ENCODE measurements around the gene ACTL8.

Gene ACTL8

DNA sequence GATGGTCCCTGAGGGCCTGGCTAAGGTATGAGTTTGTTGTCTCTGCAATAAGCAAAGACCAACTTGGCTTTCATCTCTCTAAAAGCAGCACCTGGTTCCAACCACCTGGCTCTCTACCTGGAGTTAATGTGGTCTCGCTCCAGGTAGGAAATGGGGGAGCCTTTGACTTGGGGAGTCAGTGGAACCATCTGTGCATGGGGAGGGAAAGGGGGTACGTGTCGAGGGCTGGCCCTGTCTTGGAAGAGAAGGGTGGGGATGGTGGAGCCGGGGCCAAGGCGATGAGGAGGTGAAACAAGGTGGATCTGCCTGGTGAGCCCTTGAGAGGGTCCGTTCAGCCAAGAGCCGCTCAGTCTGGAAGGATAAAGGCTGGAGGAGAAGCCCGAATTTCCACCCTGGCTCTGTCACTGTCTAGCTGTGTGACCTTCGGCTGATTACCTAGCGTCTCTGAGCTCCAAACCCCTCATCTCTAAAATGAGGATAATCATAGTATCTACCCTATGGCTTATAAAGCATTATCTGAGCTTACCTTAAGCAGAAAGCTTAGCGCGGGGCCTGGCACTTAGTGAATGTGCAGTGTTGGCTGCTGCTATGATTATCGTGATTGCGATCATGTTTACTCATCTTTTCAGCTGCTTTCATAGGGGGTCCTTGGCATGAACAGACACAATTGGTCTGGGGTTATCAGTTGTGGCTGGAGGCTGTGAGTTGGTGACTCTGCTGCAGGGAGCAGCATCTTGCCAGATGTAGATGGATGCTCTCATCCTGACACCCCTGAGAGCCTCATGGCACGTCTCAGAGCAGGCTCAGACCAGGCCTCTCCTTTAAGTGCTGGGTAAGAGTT is 78.7 kb downstream of the ACTL8 start:
- Histone ChIP-seq H3K27me3 (ENCODE audit: insufficient read depth, low read length) (peaks cover 8% of the 10 kb centered on the region), H2AFZ (ENCODE audit: low read depth, low read length) (no peak overlapping the region), H3K36me3 (ENCODE audit: insufficient read depth, low read length) (no peaks in the 10 kb centered on the region), H3K4me1 (ENCODE audit: insufficient read depth, low read length) (no peaks in the 10 kb centered on the region), H3K4me3 (ENCODE audit: low read length) (no peak overlapping the region), H3K9me3 (ENCODE audit: low read length) (no peaks in the 10 kb centered on the region)

DNA sequence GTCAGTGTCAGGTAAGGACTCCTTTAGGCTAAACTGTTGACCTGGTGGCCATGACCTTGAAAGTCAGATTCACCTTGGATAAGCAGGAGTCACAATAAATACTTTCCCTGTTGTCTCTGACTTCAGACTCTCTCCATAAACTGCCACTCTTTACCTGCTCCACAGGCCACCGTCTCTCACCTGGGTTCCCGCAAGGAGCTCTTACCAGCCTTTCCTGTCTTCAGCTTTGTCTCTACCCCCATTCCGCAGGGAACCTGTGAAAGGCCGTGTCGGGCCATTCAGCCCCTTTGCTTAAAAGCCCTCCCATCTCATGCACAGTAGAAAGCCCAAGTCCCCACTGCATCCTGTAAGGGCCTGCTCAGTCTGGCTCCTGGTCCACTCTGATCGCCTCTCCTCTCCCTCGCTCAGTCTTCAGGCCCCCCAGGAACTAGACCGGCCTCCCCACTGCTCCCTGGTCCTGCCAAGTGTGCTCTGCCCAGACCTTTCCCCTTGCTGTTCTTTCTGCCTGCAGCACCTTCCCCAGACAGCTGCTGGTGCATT is 79.5 kb downstream of the ACTL8 start:
- Histone ChIP-seq H3K9me3 (ENCODE audit: low read length) (no peaks in the 10 kb centered on the region), H3K27me3 (ENCODE audit: insufficient read depth, low read length) (peaks cover 8% of the 10 kb centered on the region), H3K4me1 (ENCODE audit: insufficient read depth, low read length) (no peaks in the 10 kb centered on the region), H2AFZ (ENCODE audit: low read depth, low read length) (no peak overlapping the region), H3K4me3 (ENCODE audit: low read length) (no peak overlapping the region), H3K36me3 (ENCODE audit: insufficient read depth, low read length) (no peaks in the 10 kb centered on the region)

GRCh38 chr1:17837233-17838030 is 82.3 kb downstream of the ACTL8 start:
- no peaks in the 10 kb centered on the region for H3K9me3 ChIP-seq (ENCODE audit: low read length)
- H3K4me1 ChIP-seq (ENCODE audit: insufficient read depth, low read length), result no peaks in the 10 kb centered on the region
- peaks cover 8% of the 10 kb centered on the region for H3K27me3 ChIP-seq (ENCODE audit: insufficient read depth, low read length)
- H3K36me3 ChIP-seq (ENCODE audit: insufficient read depth, low read length), result no peaks in the 10 kb centered on the region
- no peak overlapping the region for H3K4me3 ChIP-seq (ENCODE audit: low read length)
- no peak overlapping the region for H2AFZ ChIP-seq (ENCODE audit: low read depth, low read length)

DNA sequence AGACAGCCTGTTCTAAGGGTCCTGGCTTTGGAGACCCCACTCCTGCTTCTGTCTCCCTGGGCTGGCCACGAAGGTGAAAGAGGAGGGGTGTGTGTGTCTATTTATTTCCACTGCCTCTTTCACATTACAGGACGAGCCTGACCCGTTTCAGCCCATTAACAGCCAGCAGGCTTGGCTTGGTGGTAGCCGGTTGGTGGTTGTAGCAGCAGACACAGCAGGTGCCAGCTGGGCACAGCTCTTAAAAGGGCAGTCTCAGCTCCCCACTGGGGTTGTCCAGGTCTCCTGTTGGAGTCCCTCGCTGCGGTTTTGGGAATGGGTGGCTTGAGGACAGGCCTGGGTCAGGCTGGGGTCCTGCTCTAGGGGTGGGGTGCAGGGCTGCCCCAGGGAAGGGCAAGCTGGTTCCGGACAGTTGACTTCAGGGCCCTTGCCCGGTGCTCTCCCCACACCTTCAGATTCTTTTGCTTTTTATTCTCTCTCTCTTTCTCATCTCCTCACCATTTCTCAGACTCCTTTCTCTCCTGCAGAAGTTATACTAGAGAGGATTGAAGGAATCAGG is 84.6 kb downstream of the ACTL8 start:
- H3K36me3 ChIP-seq (ENCODE audit: insufficient read depth, low read length), result no peaks in the 10 kb centered on the region
- no peak overlapping the region for H2AFZ ChIP-seq (ENCODE audit: low read depth, low read length)
- peaks cover 3% of the 10 kb centered on the region for H3K27me3 ChIP-seq (ENCODE audit: insufficient read depth, low read length)
- H3K4me3 ChIP-seq (ENCODE audit: low read length), result no peak overlapping the region
- no peaks in the 10 kb centered on the region for H3K4me1 ChIP-seq (ENCODE audit: insufficient read depth, low read length)
- no peaks in the 10 kb centered on the region for H3K9me3 ChIP-seq (ENCODE audit: low read length)

- Histone ChIP-seq H3K4me1 (ENCODE audit: insufficient read depth, low read length) (no peaks in the 10 kb centered on the region), H3K9me3 (ENCODE audit: low read length) (no peaks in the 10 kb centered on the region), H3K27me3 (ENCODE audit: insufficient read depth, low read length) (peaks cover 3% of the 10 kb centered on the region), H3K36me3 (ENCODE audit: insufficient read depth, low read length) (no peaks in the 10 kb centered on the region), H2AFZ (ENCODE audit: low read depth, low read length) (no peak overlapping the region), H3K4me3 (ENCODE audit: low read length) (no peak overlapping the region)
Measured at GRCh38 chr1:17841944-17842343, 86.8 kb downstream of the ACTL8 start.

- H3K27me3 ChIP-seq (ENCODE audit: insufficient read depth, low read length), result peaks cover 3% of the 10 kb centered on the region
- H3K36me3 ChIP-seq (ENCODE audit: insufficient read depth, low read length), result no peaks in the 10 kb centered on the region
- no peak overlapping the region for H2AFZ ChIP-seq (ENCODE audit: low read depth, low read length)
- H3K9me3 ChIP-seq (ENCODE audit: low read length), result no peaks in the 10 kb centered on the region
- no peaks in the 10 kb centered on the region for H3K4me1 ChIP-seq (ENCODE audit: insufficient read depth, low read length)
- H3K4me3 ChIP-seq (ENCODE audit: low read length), result no peak overlapping the region
Measured at GRCh38 chr1:17842686-17843085, 87.6 kb downstream of the ACTL8 start.

DNA sequence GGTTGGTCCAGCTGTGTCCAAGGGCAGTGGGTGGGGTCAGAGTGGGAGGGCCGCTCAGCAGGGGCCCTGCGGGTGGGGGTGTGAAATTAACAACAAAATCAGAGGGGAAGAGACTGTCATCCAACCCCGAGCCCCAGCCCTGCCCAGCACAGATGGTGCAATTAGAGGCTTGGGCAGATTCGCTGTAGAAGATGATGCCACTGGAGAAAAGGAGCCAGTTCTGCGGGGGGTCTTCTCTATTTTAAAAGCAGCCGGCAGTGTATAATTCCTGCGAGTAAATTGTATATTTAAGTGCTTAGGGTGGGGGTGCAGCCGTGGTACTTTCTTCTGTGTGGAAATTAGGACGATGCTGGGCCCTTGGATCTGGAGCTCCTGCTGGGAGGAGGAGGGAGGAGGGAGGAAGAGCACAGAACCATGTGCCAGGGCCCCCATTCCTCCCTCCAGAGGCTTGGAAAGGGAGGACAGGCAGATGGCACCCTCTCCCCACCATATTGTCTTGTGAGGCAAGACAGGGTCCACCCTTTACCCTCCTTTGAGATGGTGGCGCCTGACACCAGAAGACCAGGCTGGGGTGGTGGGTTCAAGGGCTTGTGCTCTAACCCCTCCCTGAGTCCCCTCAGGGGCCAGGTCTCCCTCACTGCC is 89.2 kb downstream of the ACTL8 start:
- Histone ChIP-seq H2AFZ (ENCODE audit: low read depth, low read length) (no peak overlapping the region), H3K27me3 (ENCODE audit: insufficient read depth, low read length) (no peaks in the 10 kb centered on the region), H3K4me3 (ENCODE audit: low read length) (no peak overlapping the region), H3K36me3 (ENCODE audit: insufficient read depth, low read length) (no peaks in the 10 kb centered on the region), H3K4me1 (ENCODE audit: insufficient read depth, low read length) (no peaks in the 10 kb centered on the region), H3K9me3 (ENCODE audit: low read length) (no peaks in the 10 kb centered on the region)

DNA sequence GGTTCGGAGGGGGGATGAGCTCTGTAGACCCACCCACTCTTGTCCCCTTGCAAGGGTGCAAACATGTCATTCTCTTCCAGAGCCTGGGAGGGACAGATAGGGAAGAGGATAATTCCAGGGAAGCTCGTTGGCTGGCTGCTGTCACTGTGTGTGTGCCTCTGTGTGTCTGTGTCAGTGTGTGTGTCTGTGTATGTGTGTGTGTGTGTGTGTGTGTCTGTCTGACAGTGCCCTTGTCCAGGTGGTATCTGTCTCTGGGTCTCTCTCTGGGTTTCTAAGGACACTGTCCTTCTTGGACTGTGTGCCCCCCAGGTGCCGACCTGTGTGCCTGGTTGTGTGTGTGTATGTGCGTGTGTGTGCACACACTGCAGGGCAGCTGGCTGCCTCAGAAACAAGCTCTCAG is 90.5 kb downstream of the ACTL8 start:
- Histone ChIP-seq H2AFZ (ENCODE audit: low read depth, low read length) (no peak overlapping the region), H3K27me3 (ENCODE audit: insufficient read depth, low read length) (no peaks in the 10 kb centered on the region), H3K9me3 (ENCODE audit: low read length) (no peaks in the 10 kb centered on the region), H3K36me3 (ENCODE audit: insufficient read depth, low read length) (no peaks in the 10 kb centered on the region), H3K4me1 (ENCODE audit: insufficient read depth, low read length) (no peaks in the 10 kb centered on the region), H3K4me3 (ENCODE audit: low read length) (no peak overlapping the region)

DNA sequence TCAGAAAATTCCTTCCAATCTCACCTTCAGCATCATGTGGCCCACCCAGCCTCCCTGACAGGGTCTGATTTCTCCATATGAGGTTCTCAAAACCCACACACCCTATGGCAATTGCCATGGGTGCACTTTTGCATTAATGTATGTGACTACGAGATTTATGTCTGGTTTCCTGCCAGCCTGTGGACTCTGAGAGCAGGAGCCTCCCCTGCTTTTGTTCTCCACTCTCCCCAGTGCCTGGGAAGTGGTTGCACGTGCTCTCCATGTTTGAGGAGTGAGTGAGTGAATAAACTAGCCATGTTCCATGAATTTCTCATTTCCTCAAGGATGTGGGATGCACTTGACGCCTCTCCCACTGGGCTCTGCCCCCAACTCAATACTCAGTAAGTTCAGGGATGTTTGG is 91.2 kb downstream of the ACTL8 start:
- Histone ChIP-seq H2AFZ (ENCODE audit: low read depth, low read length) (no peak overlapping the region), H3K36me3 (ENCODE audit: insufficient read depth, low read length) (no peaks in the 10 kb centered on the region), H3K4me1 (ENCODE audit: insufficient read depth, low read length) (no peaks in the 10 kb centered on the region), H3K9me3 (ENCODE audit: low read length) (no peaks in the 10 kb centered on the region), H3K27me3 (ENCODE audit: insufficient read depth, low read length) (no peaks in the 10 kb centered on the region), H3K4me3 (ENCODE audit: low read length) (no peak overlapping the region)

DNA sequence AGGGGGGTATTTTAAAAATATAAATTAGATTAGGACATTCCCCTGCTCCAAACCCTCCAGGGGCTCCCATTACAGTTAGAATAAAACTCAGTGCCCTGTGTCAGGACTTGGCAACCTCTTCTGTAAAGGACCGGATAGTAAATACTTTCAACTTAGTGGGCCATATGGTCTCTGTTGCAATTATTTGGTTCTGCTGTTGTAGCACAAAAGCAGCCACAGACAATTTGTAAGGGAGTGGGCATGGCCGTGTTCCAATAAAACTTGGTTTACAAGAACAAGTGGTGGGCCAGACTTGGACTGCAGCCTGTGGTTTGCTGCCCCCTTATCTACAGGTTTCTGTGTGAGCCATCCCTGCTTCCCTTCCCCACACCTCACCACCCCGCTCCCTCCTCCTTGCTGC is 92.0 kb downstream of the ACTL8 start:
- no peaks in the 10 kb centered on the region for H3K9me3 ChIP-seq (ENCODE audit: low read length)
- H3K4me3 ChIP-seq (ENCODE audit: low read length), result no peak overlapping the region
- H3K27me3 ChIP-seq (ENCODE audit: insufficient read depth, low read length), result peaks cover 2% of the 10 kb centered on the region
- H3K36me3 ChIP-seq (ENCODE audit: insufficient read depth, low read length), result no peaks in the 10 kb centered on the region
- H3K4me1 ChIP-seq (ENCODE audit: insufficient read depth, low read length), result no peaks in the 10 kb centered on the region
- H2AFZ ChIP-seq (ENCODE audit: low read depth, low read length), result no peak overlapping the region

DNA sequence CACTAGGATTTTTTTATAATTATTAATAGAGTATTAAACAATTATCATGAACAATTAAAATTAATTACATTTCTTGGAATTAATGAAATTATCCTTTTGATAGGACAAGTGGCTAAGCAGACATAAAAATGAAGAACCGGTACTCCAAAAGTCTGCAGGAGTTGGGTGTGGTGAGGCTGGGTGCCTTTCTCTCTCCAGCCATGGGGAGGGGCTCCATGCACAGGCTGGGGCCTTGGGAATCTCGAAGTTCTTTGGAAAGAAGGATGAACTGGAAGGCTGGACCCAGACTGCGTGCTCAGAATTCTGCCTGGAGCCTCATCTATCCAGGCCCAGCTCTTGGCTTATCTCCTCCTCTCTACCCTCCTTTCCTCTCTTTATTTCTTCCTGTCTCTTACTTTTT is 94.1 kb downstream of the ACTL8 start:
- no peaks in the 10 kb centered on the region for H3K9me3 ChIP-seq (ENCODE audit: low read length)
- no peak overlapping the region for H2AFZ ChIP-seq (ENCODE audit: low read depth, low read length)
- H3K27me3 ChIP-seq (ENCODE audit: insufficient read depth, low read length), result peaks cover 2% of the 10 kb centered on the region
- no peaks in the 10 kb centered on the region for H3K36me3 ChIP-seq (ENCODE audit: insufficient read depth, low read length)
- no peaks in the 10 kb centered on the region for H3K4me1 ChIP-seq (ENCODE audit: insufficient read depth, low read length)
- no peak overlapping the region for H3K4me3 ChIP-seq (ENCODE audit: low read length)

DNA sequence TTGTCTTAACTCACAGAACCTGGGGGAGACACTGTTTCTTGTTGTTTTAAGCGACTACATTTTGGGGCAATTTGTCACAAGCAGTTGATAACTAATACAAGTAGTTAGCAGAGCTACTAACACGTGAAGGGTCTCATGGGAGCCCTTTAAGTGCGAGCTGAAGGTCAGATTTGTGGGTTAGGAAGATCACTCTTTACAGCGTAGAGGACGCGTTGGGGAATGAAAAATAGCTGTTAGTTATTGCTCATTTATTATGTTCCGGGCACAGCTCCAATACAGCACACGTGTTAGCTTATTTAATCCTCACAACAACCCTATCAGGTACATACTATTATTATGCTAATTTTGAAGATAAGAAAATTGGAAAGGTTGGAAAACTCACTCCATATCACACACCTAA is 95.9 kb downstream of the ACTL8 start:
- H3K9me3 ChIP-seq (ENCODE audit: low read length), result no peaks in the 10 kb centered on the region
- peaks cover 2% of the 10 kb centered on the region for H3K27me3 ChIP-seq (ENCODE audit: insufficient read depth, low read length)
- no peak overlapping the region for H3K4me3 ChIP-seq (ENCODE audit: low read length)
- no peaks in the 10 kb centered on the region for H3K4me1 ChIP-seq (ENCODE audit: insufficient read depth, low read length)
- no peak overlapping the region for H2AFZ ChIP-seq (ENCODE audit: low read depth, low read length)
- no peaks in the 10 kb centered on the region for H3K36me3 ChIP-seq (ENCODE audit: insufficient read depth, low read length)

- Histone ChIP-seq H3K27me3 (ENCODE audit: insufficient read depth, low read length) (peaks cover 2% of the 10 kb centered on the region), H2AFZ (ENCODE audit: low read depth, low read length) (no peak overlapping the region), H3K4me3 (ENCODE audit: low read length) (no peak overlapping the region), H3K9me3 (ENCODE audit: low read length) (no peaks in the 10 kb centered on the region), H3K36me3 (ENCODE audit: insufficient read depth, low read length) (no peaks in the 10 kb centered on the region), H3K4me1 (ENCODE audit: insufficient read depth, low read length) (no peaks in the 10 kb centered on the region)
Measured at GRCh38 chr1:17852383-17852782, 97.2 kb downstream of the ACTL8 start.
